ENCODE data around the gene SLC16A9. TPM values are rescaled to one million over a fixed set of nuclear protein-coding genes. Genes with fewer than 3 reads are reported as not detected.

The SLC16A9 gene
- total RNA-seq, 3 donors from 2014 or later, result 7.2 to 34.9 (median 28.8) TPM

DNA sequence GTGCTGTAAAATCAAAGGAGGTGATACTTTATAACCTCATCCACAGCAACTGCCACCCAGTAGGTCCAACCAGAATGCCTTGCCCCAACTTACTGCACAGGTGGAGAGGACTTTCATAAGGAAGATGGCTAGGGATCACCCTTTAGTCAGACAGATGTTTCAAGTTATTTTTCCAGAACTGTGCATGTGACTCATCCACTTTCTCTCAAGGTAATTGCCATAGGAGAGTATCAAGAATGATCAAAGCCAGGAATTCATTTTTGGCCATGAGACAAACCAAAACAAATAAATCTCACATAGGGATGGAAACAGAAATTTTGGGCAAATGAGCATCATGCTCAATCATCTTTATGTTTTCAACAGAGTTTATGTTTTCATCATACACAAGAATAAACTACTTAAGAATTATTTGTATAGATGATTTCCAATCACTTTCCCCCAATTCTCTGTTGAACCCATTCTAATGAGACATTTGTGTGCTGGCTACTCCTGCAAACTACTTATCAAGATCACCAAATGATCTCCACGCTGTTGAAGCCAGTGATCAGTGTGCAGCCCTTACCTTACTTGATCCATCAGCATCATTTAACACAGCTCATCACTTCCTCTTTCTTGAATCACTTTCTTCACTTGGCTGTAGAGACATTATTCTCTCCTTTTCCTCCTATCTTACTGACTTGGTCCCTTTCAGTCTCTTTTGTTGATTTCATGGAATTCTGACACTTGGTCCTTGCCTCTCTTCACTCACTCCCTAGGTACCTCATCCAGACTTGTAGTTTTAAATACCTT lies 74.0 kb downstream of the SLC16A9 start:
- Histone ChIP-seq H3K36me3 (ENCODE audit: low read depth) (no peaks in the 10 kb centered on the region), H3K9me3 (no peaks in the 10 kb centered on the region), H3K4me1 (ENCODE audit: low read depth) (no peaks in the 10 kb centered on the region), H3K4me3 (no peak overlapping the region)
- intact Hi-C loops (cut with DNase I, micrococcal nuclease), result no loop called here
- DNase-seq (no peak), ATAC-seq (no peak)
- TF ChIP-seq, protein P1, sequence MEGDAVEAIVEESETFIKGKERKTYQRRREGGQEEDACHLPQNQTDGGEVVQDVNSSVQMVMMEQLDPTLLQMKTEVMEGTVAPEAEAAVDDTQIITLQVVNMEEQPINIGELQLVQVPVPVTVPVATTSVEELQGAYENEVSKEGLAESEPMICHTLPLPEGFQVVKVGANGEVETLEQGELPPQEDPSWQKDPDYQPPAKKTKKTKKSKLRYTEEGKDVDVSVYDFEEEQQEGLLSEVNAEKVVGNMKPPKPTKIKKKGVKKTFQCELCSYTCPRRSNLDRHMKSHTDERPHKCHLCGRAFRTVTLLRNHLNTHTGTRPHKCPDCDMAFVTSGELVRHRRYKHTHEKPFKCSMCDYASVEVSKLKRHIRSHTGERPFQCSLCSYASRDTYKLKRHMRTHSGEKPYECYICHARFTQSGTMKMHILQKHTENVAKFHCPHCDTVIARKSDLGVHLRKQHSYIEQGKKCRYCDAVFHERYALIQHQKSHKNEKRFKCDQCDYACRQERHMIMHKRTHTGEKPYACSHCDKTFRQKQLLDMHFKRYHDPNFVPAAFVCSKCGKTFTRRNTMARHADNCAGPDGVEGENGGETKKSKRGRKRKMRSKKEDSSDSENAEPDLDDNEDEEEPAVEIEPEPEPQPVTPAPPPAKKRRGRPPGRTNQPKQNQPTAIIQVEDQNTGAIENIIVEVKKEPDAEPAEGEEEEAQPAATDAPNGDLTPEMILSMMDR (IDR thresholded peaks at IDR 0.05), result no peak

DNA sequence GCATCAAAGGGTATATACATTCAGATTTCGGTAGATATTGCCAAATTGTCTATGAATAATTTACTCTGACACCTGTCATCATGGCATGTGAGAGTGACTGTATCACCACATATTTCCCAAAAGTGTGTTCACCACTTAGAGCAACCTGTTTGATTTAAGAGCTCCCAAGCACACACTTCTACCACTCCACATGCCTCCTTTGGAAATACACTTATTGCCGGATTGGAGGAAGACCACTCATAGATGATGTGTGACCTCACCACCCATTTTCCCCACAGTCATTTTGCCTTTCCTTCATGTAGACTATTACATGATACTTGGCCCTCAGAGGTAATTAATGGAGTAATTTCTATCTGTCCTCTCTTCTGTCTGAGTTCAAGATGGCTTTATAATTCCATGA lies 75.5 kb downstream of the SLC16A9 start:
- DNase-seq (no peak), ATAC-seq (no peak)
- intact Hi-C loops (cut with DNase I, micrococcal nuclease), result no loop called here
- H3K4me3 ChIP-seq, result no peak overlapping the region
- no peaks in the 10 kb centered on the region for H3K9me3 ChIP-seq
- no peaks in the 10 kb centered on the region for H3K4me1 ChIP-seq (ENCODE audit: low read depth)
- TF ChIP-seq, protein P1 (IDR thresholded peaks at IDR 0.05), result no peak
- H3K36me3 ChIP-seq (ENCODE audit: low read depth), result no peaks in the 10 kb centered on the region

DNA sequence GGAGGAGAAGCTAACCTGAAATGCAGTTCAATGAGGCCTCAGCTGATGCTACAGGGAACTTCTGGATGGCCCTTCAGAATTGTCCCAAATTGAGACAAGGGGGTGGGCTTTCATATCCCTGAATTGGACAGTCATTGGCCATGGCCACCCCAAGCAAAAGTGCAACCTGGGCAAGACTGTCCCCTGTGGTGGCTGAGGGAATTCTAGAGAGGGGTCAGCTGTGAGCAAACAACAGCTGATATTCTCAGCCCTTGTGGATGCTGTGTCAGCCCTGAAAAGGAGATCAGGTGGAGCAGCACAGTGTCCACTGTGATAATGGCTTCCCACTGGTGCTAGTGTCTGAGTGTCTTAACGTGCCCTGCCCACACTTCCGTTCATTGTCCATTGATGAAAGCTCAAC lies 76.6 kb downstream of the SLC16A9 start:
- Histone ChIP-seq H3K4me1 (ENCODE audit: low read depth) (no peaks in the 10 kb centered on the region), H3K9me3 (no peaks in the 10 kb centered on the region), H3K36me3 (ENCODE audit: low read depth) (no peaks in the 10 kb centered on the region), H3K4me3 (no peak overlapping the region)
- TF ChIP-seq, protein P1 (IDR thresholded peaks at IDR 0.05), result no peak
- DNase-seq, result no peak
- intact Hi-C loops (cut with DNase I, micrococcal nuclease), result no loop called here
- ATAC-seq, result no peak

DNA sequence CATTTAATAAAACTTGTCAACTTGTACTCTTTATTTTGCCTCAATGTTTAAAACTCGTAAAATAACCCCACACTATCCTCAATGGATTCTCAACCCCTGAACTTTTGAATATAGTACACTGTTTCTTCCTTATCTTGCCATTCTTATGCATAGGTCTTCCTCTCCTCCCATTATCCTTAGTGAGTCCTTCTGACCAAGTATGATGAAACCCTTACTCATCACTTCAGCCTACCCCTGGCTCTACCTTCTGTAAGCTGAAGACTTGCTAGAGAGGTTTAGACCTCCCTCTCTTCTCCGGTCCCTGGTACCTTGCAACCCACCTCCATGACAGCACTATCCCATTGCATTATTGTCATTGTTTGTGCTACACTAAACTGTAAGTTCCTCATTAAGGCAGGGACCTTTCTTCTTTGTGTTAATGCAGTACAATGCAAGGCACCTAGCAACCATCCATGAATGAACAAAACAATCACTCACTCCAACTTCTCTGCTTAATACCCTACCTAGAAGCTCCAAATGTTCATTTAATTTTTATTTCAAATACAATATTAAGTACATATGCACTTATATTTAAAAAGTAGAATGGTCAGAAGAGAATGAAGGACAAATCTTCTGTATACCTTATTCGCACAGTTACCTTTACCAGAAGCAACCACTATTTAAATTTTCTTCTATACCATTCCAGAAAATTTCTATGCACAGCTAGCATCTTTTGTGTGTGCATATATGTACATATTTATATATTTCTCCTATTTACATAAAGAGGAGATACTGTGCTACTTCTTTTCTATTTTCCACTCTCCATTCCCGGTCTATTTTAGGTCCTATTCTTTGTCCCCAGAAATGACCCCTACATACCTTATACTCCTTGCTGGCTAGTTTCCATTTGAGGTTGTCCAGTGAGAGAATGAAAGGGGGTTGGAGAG lies 77.5 kb downstream of the SLC16A9 start:
- Histone ChIP-seq H3K4me1 (ENCODE audit: low read depth) (no peaks in the 10 kb centered on the region), H3K36me3 (ENCODE audit: low read depth) (no peaks in the 10 kb centered on the region), H3K9me3 (no peaks in the 10 kb centered on the region), H3K4me3 (no peak overlapping the region)
- TF ChIP-seq, protein P1 (IDR thresholded peaks at IDR 0.05), result no peak
- intact Hi-C loops (cut with DNase I, micrococcal nuclease), result no loop called here
- DNase-seq (no peak), ATAC-seq (no peak)

DNA sequence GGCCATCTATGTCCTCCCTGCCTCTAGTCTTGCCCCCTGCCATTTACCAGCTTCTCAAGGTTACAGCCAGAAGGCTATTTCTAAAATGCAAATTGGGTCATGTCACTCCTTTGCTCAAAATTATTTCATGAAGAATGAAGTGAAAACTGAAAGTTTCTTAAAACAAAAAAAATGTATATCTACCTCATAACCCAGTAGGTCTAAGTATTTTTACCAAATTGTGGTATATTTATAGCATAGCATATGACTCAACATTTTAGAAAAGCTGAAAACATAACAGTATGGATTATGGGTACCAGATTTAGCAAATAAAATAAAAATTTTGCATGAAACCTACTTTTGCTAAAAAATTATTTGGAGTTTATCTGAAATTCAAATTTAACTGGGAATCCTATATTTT lies 78.4 kb downstream of the SLC16A9 start:
- Histone ChIP-seq H3K9me3 (no peaks in the 10 kb centered on the region), H3K4me1 (ENCODE audit: low read depth) (peaks cover 1% of the 10 kb centered on the region), H3K4me3 (no peak overlapping the region), H3K36me3 (ENCODE audit: low read depth) (no peaks in the 10 kb centered on the region)
- TF ChIP-seq, protein P1 (IDR thresholded peaks at IDR 0.05), result no peak
- ATAC-seq, result no peak
- no peak for DNase-seq
- intact Hi-C loops (cut with DNase I, micrococcal nuclease), result no loop called here

Measured in mucosa of descending colon (tissue), 3 donors.